ENCODE measurements around the gene LYPD6B.

DNA sequence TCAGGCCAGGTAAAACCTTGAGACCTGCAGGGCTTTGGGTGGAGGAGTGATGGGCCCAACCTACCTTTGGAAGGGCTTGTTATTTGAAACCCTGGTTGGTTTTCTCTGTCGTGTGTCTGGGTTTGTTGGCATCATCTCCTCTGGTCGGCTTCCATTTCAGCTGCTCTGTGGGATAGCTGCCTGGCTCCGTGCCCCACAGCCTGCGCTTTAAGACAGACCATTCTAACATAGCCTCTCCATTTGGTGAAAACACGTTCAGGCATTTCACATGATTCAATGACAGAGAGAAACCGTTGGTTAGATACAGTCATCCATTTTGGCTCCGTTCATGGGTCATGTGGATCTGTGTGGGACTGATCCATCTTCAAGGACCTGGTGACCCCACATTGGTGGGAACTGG is 37.0 kb upstream of the LYPD6B start:
- TF ChIP-seq, protein P1, sequence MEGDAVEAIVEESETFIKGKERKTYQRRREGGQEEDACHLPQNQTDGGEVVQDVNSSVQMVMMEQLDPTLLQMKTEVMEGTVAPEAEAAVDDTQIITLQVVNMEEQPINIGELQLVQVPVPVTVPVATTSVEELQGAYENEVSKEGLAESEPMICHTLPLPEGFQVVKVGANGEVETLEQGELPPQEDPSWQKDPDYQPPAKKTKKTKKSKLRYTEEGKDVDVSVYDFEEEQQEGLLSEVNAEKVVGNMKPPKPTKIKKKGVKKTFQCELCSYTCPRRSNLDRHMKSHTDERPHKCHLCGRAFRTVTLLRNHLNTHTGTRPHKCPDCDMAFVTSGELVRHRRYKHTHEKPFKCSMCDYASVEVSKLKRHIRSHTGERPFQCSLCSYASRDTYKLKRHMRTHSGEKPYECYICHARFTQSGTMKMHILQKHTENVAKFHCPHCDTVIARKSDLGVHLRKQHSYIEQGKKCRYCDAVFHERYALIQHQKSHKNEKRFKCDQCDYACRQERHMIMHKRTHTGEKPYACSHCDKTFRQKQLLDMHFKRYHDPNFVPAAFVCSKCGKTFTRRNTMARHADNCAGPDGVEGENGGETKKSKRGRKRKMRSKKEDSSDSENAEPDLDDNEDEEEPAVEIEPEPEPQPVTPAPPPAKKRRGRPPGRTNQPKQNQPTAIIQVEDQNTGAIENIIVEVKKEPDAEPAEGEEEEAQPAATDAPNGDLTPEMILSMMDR (IDR thresholded peaks at IDR 0.05 in 8 of 11, conservative IDR thresholded peaks at IDR 0.05 in 3 of 11), result no peak
- TF ChIP-seq POLR2AphosphoS5 (IDR thresholded peaks at IDR 0.05), result no peak

All from spleen (tissue), 7 donors.